Neural progenitor cell (in vitro differentiated cells): ENCODE results near the gene PAPPA2.

Source experiments
- CTCF ChIP-seq: fragments of 200-600 bp; sonication (generic); IDR thresholded peaks from 2 replicates; pipeline ENCODE4 v1.5.1; 2017; ENCODE audit warnings: antibody characterized with exemption, mild to moderate bottlenecking
- EZH2 ChIP-seq: fragments of 200-600 bp; sonication (generic); IDR thresholded peaks from 2 replicates; pipeline ENCODE4 v1.6.1; 2017; ENCODE audit warnings: antibody characterized with exemption, mild to moderate bottlenecking, moderate library complexity
- EZH2phosphoT487 ChIP-seq: fragments of 200-600 bp; sonication (generic); IDR thresholded peaks from 2 replicates; pipeline ENCODE4 v1.6.1; 2017; ENCODE audit warnings: antibody characterized with exemption

GRCh38 chr1:176841238-176841637, 378.3 kb downstream of the PAPPA2 start:
- TF ChIP-seq CTCF (no peak), EZH2phosphoT487 (no peak), EZH2 (no peak)
